NCI-H2227 treated with DMSO at 0.1 percent for 48 hours (cell line): ENCODE results near the gene PFKL.

Experiments used
- DNase-seq: peaks from one replicate; lab custom pipeline; 2025; lab: John Stamatoyannopoulos, UW

Gene PFKL

DNA sequence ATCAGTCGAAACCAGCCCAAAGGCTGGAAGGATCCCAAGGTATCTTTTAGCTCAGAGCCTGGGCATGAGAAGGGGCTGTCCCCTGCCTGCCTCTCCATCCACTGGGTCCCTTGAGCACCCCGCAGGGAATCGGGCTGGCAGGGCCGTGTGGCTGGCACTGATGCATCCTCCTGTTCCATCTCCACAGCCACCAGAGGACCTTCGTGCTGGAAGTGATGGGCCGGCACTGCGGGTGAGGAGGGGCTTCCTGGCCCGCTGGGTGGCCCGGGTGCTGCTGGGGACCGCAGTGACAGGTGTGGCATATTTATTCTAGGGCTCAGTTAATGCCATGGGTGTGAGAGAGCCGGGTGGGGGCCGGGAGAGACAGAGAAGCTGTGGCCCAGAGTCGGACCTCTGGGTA, 13.6 kb downstream of the PFKL start:
- DNase-seq: no peak

GRCh38 chr21:44314128-44314527, 14.3 kb downstream of the PFKL start:
- no peak for DNase-seq

- DNase-seq: no peak
Observed at GRCh38 chr21:44314561-44314960, 14.7 kb downstream of the PFKL start.

DNA sequence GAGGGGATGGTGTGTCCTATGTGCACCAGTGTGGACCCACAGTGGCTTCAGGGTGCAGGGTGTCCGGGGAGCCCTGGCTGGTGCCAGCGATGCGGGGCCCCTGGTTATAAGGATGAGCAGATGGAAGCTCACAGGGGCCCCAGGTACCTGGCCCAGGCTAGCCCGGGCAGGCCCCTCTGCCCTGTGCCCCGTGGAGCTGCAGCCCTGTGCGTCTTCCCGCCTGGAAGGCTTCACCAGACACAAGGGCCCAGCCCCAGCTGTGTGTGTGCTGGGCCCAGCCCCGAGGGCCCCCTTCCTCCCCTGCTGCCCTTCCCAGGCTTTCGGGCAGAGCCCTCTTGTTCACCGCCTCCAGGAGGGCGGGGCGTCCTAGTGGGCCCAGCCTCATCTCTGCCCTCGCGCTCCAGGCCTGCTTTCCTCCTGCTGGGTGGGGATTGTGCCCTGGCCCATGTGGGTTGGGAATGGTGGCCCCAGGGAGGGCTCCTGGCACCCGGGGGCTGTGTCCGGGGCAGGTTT, 15.9 kb downstream of the PFKL start:
- DNase-seq: no peak

GRCh38 chr21:44316277-44316900, 16.5 kb downstream of the PFKL start:
- no peak for DNase-seq

DNA sequence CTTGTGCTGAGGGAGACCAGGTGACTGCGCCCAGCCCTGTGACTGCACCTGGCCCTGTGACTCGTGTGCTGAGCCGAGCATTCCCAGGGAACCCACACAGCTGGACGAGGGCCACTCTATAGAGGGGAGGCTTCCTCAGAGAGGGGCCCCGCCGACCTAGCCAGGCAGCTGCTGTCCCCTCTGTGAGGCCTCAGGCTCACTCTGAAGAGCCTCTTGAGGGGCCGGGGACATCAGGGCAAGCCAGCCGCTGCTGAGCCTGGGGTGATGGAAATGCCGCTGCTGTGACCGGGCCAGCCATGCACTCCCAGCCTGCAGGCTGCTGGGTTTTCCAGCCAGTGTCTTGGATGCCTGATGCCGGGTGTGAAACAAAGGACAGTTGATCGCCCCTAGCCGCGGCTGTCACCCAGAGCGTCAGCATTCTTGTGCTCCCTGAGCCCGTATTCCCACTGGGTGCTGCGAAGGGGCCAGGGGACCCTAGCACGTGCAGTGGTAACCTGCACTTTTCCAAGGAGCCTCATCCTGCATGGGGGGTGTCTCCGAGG, 17.5 kb downstream of the PFKL start:
- no peak for DNase-seq

GRCh38 chr21:44317871-44318270, 18.0 kb downstream of the PFKL start:
- DNase-seq: no peak

DNA sequence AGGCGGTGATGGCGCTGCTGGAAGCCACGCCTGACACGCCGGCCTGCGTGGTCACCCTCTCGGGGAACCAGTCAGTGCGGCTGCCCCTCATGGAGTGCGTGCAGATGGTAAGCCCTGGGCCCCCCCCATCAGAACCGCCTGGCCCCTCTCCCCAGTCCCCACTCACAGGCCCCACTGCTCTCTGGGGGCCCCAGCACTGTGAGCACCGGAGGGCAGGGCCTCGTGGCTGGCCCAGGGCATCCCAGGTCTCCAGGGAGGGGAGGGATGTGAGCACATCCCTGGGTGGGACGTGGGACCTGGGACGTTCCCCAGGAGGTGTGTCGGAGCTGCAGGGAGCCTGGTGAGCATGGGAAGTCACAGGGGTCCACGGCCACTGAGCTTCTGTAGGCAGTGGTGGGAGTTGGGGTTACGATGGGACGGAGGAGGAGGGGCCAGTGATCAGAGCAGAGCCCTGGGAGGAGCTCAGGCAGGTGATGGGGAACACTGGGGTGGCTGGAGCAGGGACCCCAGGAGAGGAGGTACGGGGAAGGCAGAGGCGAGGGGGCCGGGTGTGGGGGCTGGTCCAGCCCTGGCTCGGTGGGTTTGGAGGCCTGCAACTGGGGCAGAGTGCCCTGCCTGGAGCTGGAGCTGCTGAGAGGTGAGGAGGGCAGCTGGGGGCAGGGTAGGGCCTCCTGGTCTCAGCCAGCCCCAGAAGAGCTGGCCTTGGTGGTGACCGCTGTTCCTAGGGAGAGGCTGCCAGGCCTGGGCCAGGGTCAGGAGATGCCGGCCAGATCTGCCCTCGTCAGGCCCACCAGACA, 18.8 kb downstream of the PFKL start:
- DNase-seq: no peak

DNA sequence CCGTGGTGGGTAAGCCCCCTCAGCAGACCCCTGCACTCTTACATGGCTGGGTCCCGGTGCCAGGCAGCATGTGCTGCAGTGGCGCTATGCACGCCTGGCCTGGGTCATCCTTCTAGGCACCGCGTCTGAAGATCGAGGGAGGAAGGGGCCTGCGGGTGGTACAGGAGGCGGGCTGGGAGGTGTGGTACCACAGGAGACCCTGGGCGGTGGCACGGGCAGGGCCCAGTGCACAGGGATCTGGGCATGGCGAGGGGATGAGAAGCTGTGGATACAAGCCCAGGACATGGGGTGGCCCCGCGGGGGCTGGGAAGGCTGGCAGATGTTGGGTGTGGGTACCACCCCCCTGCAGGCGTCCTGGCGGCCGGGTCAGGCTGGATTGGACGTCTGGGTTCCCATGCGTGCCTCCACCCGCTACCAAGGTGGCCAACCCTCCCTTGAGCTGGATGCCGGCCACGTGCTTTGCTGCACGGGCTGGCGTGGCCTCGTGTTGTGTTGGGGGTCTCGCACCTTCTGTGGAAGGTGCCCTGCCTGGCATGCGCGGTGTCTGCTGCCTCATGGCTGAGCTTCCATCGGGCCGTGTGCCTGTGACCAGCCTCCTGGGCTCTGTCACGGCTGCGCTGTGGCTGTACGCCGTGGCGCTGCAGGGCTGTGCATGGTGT, 19.7 kb downstream of the PFKL start:
- no peak for DNase-seq

- no peak for DNase-seq
Observed at GRCh38 chr21:44320847-44321246, 21.0 kb downstream of the PFKL start.

- DNase-seq: no peak
Observed at GRCh38 chr21:44321846-44322450, 22.1 kb downstream of the PFKL start.

DNA sequence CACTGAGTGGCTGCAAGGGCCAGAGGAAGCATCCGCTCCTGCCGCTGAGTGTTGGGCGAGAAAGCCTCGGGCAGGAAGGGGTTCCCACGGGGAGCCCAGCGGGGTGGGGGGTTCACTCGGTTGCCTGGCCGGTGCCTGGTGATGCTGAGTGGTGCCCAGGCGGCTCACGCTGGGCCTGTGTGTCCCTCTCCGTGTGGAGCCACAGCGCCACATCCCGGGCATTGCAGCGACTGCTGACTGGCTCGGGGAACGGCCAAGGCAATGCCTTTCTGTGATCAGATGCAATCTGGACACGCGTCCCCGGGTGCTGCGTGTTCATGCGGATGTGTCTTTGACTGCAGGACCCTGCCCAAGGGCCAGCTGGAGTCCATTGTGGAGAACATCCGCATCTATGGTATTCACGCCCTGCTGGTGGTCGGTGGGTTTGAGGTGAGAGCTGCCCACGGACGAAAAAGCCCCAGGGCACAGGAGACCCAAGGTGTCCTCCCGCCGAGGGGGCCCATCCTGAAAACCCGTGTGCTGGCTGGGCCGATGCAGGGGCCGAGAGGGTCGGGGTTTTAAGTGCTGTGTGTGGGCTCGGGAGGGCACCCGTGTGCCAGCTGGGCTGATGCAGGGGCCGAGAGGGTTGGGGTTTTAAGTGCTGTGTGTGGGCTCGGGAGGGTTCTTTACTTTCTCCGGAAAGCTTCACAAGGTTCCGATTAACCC, 22.9 kb downstream of the PFKL start:
- DNase-seq: no peak

DNA sequence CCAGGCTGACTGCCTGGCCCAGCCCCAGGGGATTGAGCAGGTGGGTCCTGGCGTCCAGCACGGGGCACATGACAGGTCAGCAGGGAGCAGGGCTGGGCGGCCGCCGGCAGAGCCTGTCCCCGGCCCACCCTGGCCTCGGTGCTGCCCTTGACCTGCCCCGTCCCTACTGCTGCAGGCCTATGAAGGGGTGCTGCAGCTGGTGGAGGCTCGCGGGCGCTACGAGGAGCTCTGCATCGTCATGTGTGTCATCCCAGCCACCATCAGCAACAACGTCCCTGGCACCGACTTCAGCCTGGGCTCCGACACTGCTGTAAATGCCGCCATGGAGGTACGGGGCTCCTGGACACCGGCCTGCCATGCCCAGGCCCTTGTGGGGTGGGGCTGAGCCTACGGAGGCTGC, 23.7 kb downstream of the PFKL start:
- no peak for DNase-seq

GRCh38 chr21:44324106-44324853, 24.4 kb downstream of the PFKL start:
- no peak for DNase-seq

- DNase-seq: no peak
Observed at GRCh38 chr21:44324854-44325107, 24.9 kb downstream of the PFKL start.

DNA sequence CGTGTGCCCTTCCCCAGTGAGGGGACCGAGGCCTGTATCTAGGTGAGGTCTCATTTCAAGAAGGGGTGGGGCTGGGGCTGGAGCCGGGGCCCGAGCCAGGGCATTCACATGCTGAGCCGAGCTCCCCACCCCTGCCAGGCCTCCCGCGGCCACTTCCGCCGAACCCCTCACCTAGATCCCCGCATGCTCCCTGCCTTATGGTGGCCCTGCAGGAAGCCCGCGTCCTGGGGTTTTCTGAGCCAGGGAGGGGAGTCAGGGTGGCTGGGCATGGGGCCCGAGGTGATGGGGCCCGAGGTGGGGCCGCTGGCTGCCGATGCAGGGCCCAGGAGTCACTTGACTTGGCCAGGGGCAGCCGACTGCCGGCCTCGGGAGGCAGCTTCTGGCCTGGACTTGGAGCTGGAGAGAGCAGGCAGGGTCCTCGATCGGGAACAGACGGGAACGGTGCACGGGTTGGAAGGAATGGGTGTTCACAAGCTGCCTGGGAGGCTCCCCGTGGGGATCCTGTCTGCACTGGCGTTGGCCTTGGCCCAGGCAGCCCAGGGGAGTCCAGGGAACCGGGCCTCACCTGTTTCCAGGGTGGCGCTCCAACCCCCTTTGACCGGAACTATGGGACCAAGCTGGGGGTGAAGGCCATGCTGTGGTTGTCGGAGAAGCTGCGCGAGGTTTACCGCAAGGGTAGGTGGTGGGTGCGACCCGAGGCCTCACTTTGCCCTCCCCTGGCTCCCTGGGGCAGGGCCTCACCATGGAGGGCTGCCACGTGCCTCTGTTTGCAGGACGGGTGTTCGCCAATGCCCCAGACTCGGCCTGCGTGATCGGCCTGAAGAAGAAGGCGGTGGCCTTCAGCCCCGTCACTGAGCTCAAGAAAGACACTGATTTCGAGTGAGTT, 25.8 kb downstream of the PFKL start:
- DNase-seq: no peak

GRCh38 chr21:44326272-44326647, 26.4 kb downstream of the PFKL start:
- no peak for DNase-seq

DNA sequence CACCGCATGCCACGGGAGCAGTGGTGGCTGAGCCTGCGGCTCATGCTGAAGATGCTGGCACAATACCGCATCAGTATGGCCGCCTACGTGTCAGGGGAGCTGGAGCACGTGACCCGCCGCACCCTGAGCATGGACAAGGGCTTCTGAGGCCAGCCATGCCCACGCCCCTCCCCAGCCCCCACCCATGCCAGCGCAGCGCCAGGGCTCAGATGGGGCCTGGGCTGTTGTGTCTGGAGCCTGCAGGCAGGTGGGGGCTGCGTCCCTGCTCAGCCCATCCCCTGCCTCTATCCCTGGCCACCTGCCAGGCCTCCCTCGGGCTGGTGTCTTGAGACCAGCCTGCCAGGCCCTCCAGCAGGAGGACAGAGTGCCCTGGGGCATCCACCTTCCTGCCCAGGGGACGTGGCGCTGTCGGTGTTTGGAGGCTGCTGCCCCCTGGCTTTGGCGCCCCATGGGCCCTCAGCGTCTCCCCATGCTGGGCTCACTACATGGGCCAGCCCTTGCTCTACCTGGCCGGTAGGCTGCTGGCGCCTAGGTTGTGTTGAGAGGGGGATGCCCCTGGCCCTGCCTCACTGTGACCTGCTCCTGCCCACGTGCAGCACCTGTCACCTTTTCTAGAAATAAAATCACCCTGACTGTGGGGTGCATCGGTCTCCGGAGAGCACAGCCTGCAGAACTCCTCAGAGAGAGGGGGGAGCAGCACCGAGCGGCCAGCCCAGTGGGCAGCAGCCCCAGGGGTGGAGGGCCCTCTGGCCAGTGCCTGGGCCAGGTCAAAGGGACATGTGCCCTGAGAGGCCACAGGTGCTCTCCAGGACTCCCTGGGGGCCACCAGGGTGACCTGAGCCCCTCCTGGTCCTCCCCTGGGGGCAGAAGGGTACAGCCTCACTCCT, 27.1 kb downstream of the PFKL start:
- DNase-seq: no peak

DNA sequence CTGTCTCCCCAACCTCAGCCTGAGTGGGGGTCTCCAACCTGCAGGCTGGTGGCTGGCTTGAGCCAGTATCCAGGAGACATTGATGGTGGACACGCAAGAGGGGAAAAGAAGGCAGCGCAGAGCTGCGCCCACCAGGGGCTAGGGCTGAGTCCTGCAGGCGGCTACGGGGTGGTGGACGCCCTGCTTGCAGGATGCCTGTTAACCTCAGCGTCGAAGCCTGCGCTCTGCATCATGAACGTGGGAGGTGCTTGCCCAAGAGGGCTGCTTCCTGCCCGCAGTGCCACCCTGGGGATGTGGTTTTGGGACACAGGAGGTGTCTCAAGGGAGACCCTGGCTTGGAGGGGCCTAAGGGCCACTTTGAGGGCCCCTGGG, 27.7 kb downstream of the PFKL start:
- no peak for DNase-seq
